ENCODE measurements around the gene TNXB.
"Not testable (repeated sequence)": the region's sequence is repeated elsewhere in the genome, so short reads cannot be mapped to it uniquely, and the experiment has no call there.

The TNXB gene

GRCh38 chr6:32047855-32048766 lies 61.0 kb downstream of the TNXB start:
- peak; percentile 78 for TF ChIP-seq CTCF (IDR thresholded peaks at IDR 0.05)

DNA sequence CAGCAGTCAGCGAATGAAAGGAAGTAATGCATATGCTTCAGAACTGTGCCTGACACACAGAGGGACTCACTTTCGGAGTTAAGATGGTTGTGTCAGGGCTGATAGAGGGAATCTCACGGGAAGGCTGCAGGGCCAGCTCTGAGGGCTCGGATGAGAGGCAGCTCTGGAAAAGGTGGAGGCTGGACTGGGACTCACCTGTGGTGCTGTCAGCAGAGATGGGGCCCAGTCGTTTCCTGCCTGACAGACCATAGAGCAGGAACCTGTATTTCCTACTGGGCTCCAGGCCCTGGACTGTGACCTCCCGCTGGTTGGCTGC lies 61.6 kb downstream of the TNXB start:
- no peak for TF ChIP-seq CTCF (IDR thresholded peaks at IDR 0.05)

DNA sequence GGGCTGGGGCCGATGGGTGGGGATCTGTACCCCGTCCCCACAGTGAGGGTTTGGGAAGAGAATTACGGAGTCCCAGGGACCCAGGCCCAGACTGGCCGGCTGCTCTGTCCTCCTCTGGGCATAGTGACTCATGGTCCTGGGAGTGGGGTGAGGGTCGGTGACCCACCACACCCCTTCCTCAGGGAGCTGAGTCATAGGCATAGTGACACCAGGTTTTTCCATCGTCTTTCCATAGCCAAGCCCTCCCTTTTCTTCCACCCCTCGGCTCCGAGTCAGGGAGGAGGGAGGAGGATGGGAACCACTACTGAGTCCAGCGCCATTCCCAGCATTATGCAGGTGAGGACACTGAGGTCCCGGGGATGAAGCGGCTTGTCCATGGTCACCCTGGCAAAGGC lies 62.1 kb downstream of the TNXB start:
- TF ChIP-seq CTCF (IDR thresholded peaks at IDR 0.05), result no peak

- no peak for TF ChIP-seq CTCF (IDR thresholded peaks at IDR 0.05)
Measured at GRCh38 chr6:32046450-32047083, 62.6 kb downstream of the TNXB start.

DNA sequence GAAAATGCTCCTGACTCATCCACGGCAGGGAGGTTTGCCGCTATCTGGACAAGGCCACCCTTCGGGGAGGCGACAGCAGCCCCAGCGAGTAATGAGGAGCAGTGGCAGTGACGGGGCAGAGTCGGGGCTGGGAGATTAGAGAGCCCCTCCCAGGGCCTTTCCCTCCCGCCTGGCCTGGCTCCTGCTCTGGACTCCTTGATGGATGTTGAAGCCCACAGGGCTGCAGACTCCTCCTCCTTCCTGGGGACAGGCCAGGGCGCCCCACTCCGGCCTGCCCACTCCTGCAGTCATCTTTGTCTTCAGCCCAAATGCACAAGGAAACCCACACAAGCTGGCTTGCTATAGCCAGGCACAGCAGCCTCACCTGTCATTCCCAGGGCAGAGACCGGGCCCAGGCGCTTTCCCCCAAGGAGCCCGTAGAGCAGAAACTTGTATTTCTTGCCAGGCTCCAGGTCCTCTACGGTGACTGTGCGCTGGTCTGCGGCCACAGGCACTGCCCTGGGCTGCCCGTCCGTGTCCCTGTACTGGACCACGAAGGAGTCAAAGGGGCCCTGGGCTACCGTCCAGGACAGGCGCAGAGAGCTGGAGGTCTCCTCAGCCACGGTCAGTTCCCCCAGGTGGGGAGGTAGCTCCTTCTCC lies 63.2 kb downstream of the TNXB start:
- TF ChIP-seq CTCF (IDR thresholded peaks at IDR 0.05), result no peak

DNA sequence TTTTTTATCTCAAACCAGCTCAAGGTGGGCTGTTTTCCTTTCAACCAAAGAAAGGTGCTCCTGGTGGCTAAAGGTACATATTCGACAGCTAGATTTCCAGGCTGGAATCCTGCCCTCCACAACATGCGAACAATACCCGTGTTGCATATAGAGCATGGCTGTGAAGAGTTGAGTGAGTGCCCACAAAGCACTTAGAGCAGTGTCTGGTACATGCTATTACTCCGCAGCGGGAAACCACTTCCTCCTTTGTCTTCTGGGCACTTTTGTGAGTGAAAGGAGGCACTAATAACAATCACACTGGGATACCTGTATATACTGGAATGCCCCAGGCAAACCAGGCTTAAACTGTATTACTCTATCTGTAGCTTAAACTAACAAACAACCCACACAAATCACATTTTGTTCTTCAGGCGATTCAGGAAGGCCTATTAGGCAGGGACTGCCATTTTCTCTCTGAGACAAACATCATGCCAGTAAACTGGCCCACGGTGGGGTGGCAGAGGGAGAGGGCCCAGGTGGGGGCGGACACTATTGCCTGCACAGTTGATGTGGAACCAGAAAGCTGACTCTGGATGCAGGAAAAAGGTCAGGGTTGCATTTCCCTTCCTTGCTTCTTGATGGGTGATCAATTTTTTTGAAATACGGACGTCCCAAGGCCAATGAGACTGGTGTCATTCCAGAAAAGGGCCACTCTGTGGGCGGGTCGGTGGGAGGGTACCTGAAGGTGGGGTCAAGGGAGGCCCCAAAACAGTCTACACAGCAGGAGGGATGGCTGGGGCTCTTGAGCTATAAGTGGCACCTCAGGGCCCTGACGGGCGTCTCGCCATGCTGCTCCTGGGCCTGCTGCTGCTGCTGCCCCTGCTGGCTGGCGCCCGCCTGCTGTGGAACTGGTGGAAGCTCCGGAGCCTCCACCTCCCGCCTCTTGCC lies 71.3 kb downstream of the TNXB start, which contains the start of gene CYP21A2:
Gene CYP21A2 (plus strand): TSS at position 818 of the 927 bp plus-strand sequence. CDS start 8 bp downstream, at position 826.
- not testable (repeated sequence) for TF ChIP-seq CTCF (IDR thresholded peaks at IDR 0.05)

DNA sequence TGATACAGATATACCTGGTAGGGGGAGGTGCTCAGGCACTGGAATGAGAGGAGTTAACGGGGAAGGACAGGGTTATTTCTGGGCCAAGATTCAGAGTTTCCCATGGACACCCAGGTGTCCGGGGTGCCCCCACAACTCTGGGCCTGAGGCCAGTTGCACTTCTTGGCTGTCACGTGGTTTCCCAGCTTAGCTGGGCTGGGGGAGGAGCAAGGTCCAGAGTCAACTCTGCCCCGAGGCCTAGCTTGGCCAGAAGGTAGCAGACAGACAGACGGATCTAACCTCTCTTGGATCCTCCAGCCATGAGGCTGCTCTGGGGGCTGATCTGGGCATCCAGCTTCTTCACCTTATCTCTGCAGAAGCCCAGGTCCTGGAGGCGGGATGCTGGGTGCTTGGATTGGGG lies 94.6 kb downstream of the TNXB start, which contains the start of gene C4B:
Gene C4B (plus strand): TSS at position 249 of the 400 bp plus-strand sequence. CDS start 51 bp downstream, at position 300.
- TF ChIP-seq CTCF (IDR thresholded peaks at IDR 0.05), result not testable (repeated sequence)
